ENCODE results near the gene MAPKBP1. TPM values are rescaled to one million over a fixed set of nuclear protein-coding genes. Genes with fewer than 3 reads are reported as not detected.

MAPKBP1 gene
- total and polyA plus RNA-seq, 9 of the 15 experiments (the other 6 are each of a cell fraction or from before 2014, with no cell fraction given): 0.15 to 9.5 (median 4.5) TPM

GRCh38 chr15:41840673-41841072, 66.4 kb downstream of the MAPKBP1 start:
- Histone ChIP-seq H3K4me3 (no peak overlapping the region), H2AFZ (ENCODE audit: low read depth, low read length) (no peak overlapping the region), H3K4me1 (replicated peaks in 1 of 2; ENCODE audit: control insufficient read depth in 2 of 2, insufficient read depth in 2 of 2, low read length in 2 of 2) (peaks cover 0 to 21% of the 10 kb centered on the region in 2 experiments; a peak in 2 of 5 replicates), H3K9ac (ENCODE audit: insufficient read depth in 1 of 2, low read depth in 2 of 2, low read length in 2 of 2) (0 out of 4 replicates have a peak overlapping the region, but pooled peaks of 1 of the 2 experiments have one; percentile 36), H3K79me2 (ENCODE audit: control insufficient read depth, insufficient read depth, low read length) (no peaks in the 10 kb centered on the region), H4K20me1 (replicated peaks; ENCODE audit: control insufficient read depth, insufficient read depth, low read length) (no peaks in the 10 kb centered on the region), H3K9me3 (replicated peaks; ENCODE audit: control insufficient read depth, insufficient read depth, low read depth, low read length) (no peaks in the 10 kb centered on the region), H3K9me1 (ENCODE audit: control insufficient read depth, insufficient read depth, low read length) (no peaks in the 10 kb centered on the region), H3K4me2 (ENCODE audit: insufficient read depth, low read length) (no peak overlapping the region), H3K27me3 (ENCODE audit: control insufficient read depth in 2 of 2, insufficient read depth in 2 of 2, low read length in 2 of 2) (no peaks in the 10 kb centered on the region), H3K36me3 (ENCODE audit: control insufficient read depth, insufficient read depth, low read length) (no peaks in the 10 kb centered on the region), H3K27ac (ENCODE audit: extremely low read depth, low read depth, low read length) (no peak overlapping the region)
- no TSS peak for BruUV-seq (replicated peaks)
- 78% methylated on average over 13 of the region's 15 CpGs for WGBS (ENCODE audit: insufficient coverage, low coverage, missing lambda C conversion rate)
- intact Hi-C loops (cut with micrococcal nuclease): no loop called here
- in situ Hi-C loops (cut with MboI): no loop called here
- ATAC-seq (no peak), FAIRE-seq (no peak), DNase-seq (ENCODE audit: extremely low read depth in 1 of 4, low spot score in 3 of 4) (no peak)
- TF ChIP-seq SRSF1 (IDR thresholded peaks at IDR 0.05; ENCODE audit: low read depth, low read length): no peak
- TF ChIP-seq ZNF398 (CRISPR knock-in tag; IDR thresholded peaks at IDR 0.05): no peak
- TF ChIP-seq, protein P1, sequence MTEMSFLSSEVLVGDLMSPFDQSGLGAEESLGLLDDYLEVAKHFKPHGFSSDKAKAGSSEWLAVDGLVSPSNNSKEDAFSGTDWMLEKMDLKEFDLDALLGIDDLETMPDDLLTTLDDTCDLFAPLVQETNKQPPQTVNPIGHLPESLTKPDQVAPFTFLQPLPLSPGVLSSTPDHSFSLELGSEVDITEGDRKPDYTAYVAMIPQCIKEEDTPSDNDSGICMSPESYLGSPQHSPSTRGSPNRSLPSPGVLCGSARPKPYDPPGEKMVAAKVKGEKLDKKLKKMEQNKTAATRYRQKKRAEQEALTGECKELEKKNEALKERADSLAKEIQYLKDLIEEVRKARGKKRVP (CRISPR knock-in tag; IDR thresholded peaks at IDR 0.05): no peak
- no peak for TF ChIP-seq ZNF655 (CRISPR knock-in tag; IDR thresholded peaks at IDR 0.05)
- TF ChIP-seq MAFF (IDR thresholded peaks at IDR 0.05; ENCODE audit: low read length): no peak
- no peak for TF ChIP-seq ARID1B (IDR thresholded peaks at IDR 0.05)
- no peak for TF ChIP-seq ZKSCAN8 (CRISPR knock-in tag; IDR thresholded peaks at IDR 0.05)
- no peak for TF ChIP-seq RFX5 (IDR thresholded peaks at IDR 0.05; ENCODE audit: low read depth, low read length)
- no peak for TF ChIP-seq ETV5 (CRISPR knock-in tag; IDR thresholded peaks at IDR 0.05; ENCODE audit: low read depth)
- TF ChIP-seq CHD1 (IDR thresholded peaks at IDR 0.05; ENCODE audit: low read length): no peak
- TF ChIP-seq ZNF143 (CRISPR knock-in tag; IDR thresholded peaks at IDR 0.05): no peak
- TF ChIP-seq ZNF436 (CRISPR knock-in tag; IDR thresholded peaks at IDR 0.05): no peak
- POLR2A ChIA-PET: interaction anchor here (1.0 to 1.8 kb wide), 2 partner anchors 11 to 13 kb away, joined by 3 to 4 read pairs; partner anchors contain the start of gene JMJD7
- CTCF ChIA-PET (ENCODE audit: low intra/inter-chr PET ratio): no interaction called here

Data from K562 (cell line).